HG03280 (cell line): ENCODE data around the gene AHSG.

Source experiments
- ATAC-seq: cut with Tn5 transposase; IDR thresholded peaks from one replicate; pipeline ENCODE4 v1.9.1; 2021; ENCODE audit warnings: mild to moderate bottlenecking, moderate library complexity; ENCODE audit not compliant: unreplicated experiment

AHSG gene

GRCh38 chr3:186590580-186591295 lies 22.1 kb upstream of the AHSG start:
- ATAC-seq, result no peak

DNA sequence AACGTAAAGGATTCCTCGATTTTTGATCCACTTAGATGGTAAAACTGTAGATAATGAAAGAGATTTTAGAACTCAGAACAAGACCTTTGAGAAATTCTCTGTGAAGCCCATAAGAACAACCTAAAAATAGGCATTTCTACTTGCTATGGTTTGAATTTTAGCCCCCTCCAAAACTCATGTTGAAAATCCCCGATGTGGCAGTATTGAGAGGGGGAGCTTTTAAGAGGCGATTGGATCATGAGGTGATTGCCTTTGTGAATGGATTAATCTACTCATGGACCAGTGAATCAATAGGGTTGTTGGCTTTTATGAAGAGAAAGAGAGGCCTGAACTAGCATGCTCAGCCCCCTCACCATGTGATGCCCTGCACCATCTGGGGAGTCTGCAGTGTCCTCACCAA lies 20.2 kb upstream of the AHSG start:
- ATAC-seq, result no peak

DNA sequence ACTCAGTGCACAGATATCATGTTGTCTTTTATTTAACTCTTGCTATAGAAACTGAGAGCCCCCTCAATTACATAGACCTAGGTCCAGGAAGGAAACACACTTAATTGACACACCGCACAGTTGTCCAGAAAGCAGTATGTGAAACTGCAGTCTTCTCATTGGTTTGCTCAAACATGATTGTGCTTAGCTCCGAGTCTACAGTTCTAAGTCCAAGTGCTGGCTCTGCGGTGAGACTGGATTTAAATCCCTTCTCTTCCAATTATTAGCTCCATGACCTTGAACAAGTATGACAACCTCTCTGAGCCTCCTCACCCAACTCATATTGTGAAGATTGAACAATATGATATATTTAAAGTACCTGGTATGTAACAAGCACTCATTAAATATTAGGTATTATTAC lies 19.0 kb upstream of the AHSG start:
- ATAC-seq, result no peak

DNA sequence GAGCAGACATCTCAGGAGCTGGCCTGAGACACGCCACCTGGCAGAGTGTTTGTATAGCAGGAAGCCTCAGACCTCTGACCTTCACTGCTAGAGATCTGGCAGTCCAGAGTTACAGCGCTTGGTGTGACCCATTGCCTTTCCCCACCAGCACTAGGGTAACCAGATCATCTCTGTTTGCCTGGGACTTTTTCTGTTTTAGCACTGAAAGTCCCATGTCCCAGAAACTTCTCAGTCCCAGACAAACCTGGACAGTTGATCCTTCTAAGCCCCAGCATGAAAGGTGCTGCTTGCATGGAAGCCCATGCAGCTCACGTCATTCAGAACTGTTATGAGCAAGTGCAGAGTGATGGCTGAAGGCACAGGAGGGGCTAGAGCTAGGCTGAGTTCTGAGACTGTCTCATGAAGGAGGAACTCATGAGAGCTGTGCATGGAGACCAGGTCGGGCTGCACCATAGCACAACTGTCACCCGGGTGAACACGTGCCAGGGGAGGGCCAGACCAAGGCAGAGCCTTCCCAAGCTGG lies 18.2 kb upstream of the AHSG start:
- ATAC-seq, result no peak

GRCh38 chr3:186596568-186597287 lies 16.1 kb upstream of the AHSG start:
- no peak for ATAC-seq

GRCh38 chr3:186598108-186598784 lies 14.6 kb upstream of the AHSG start:
- ATAC-seq, result no peak

GRCh38 chr3:186598794-186599141 lies 14.1 kb upstream of the AHSG start:
- no peak for ATAC-seq

DNA sequence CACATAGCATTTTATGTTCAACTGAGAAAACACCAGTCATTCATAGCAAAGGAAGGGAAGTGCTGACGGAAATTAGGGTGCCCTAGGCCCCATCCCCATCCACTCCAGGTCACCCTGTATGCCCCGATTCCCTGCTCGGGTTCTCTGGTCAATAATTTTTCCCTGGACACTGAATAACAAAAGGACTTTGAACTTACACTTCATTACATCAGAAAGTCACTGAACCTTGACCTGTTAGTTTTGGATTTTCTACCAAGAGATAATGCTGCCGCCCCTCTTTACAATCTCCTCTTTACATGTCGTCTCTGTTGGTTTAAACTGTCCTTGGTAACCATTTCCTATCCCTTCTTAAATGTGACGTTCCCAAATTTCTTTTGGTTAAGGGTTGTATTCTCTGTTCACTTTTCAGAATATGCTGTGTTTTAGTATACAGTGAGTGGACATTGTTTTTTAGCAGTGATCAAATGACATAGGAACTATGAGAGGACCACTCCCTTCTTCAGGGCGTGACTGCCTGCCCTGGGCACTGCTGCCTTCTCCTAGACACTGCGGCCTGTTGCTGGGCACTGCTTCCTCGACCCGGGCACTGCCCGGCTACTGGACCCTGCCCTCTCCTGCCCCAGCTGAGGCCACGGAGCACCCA lies 13.6 kb upstream of the AHSG start:
- ATAC-seq, result no peak

GRCh38 chr3:186599785-186600166 lies 13.1 kb upstream of the AHSG start:
- ATAC-seq, result no peak

GRCh38 chr3:186600896-186601295 lies 12.0 kb upstream of the AHSG start:
- ATAC-seq, result no peak

DNA sequence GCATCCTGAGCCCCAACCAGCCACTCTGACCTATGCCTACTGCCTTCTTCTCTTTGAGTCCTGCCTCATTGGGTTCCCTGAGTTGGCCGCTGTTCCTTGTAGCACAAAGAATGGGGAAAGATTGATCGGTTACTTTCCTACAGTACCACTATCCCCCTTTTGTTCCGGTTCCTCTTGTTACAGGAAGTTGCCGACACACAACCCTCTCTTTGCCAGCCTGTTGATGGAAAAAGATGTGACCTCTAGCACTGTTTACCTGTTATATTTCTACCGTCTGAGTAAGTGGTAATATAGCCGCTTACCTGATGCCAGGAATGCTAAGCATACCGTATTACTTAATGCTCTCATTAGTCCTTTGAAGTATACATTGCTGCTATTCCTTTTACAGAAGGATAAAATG lies 9.7 kb upstream of the AHSG start:
- ATAC-seq, result no peak

DNA sequence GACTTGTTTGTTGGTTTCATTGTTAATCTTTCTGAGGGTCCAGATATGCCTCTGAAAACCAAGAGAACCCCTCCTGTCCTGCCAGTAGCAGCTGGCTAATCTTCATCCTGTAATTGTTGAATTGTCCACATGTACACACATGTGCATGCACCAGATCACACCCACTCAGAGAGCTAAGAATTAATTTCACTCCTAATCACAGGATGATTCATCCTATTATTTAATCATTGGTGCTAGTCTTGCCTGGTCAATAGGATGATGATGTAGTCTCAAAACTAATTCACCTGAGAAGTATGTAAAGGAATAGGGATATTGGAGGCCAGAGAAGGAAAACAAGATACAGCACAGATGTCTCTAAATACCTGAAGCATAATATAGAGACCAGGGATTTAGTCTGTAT lies 7.8 kb upstream of the AHSG start:
- no peak for ATAC-seq

GRCh38 chr3:186605561-186606545 lies 7.0 kb upstream of the AHSG start:
- ATAC-seq, result no peak

DNA sequence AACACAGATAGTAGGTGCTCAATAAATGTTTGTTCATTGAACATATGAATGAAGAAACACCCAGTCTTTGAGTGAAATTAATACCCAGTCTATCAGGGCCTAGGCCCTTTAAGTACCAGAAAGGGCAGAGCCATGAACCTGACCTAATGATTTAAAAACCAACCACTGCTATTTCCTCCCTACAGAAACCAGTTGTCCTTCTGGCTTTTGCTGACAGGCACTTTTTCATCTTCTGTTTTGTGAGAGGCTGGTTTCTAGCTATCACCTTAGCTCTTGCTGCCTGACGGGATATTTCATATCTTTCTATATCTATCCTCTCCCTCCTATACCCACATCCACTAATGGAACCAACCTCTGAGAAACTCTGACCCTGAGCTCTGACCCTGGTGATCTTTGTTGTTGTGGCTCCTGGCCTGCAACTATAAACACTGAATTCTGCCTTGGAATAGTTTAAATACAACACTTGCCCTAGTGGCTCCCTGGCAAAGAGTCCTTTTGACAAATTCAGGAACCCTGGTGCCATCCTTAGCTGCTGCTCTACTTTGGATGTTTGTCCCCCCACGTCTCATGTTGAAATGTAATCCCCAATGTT lies 4.1 kb upstream of the AHSG start:
- no peak for ATAC-seq

DNA sequence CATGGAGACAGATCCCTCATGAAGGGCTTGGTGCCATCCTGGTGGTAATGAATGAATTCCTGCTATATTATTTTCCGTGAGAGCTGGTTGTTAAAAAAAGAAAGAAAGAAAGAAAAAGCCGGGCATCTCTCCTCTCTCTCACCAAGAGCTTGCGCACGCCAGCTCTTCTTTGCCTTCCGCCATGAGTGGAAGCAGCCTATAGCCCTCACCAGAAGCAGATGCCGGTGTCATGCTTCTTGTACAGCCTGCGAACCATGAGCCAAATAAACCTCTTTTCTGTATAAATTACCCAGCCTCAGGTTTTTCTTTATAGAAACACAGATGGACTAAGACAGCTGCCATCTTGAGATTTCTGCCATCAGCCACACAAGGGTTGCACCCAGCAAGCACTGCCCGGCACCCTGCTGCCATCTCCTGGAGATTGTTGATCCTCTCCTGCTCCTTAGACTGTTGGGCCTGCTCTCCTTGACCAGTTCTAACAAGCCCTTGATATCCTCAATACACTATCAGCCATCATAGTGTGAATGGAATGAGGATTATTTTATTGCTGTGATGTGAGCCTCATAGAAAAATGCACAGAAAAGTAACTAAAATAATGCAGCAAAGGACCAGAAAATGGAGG lies 3.5 kb upstream of the AHSG start:
- ATAC-seq, result no peak

GRCh38 chr3:186612065-186612464 lies 795 bp upstream of the AHSG start:
- ATAC-seq, result no peak

GRCh38 chr3:186613637-186614265 lies 891 bp downstream of the AHSG start:
- ATAC-seq, result no peak

DNA sequence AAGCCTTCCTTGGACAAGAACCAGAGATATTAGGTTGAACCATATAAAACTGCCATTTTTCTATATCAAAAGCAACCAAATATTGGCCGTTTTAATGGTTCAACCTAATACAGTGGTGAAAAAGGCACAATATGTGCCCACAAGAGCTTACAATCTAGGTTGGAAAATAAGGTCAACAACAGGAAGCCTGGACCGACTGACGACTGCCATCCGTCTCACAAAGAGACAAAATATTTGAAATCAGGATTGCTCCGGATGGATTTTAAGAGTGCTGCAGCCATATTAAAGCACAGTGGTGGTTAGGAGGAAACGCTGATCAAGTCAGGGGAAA lies 1.4 kb downstream of the AHSG start:
- ATAC-seq, result no peak
